Stimulated activated CD4-positive, alpha-beta T cell treated with anti-CD3 and anti-CD28 coated beads, Interleukin-1b, Interleukin-23, amount 100 ng/mL, for 4 hours (primary cell): ENCODE results near the gene CXorf49.
"Not testable (repeated sequence)": the region's sequence is repeated elsewhere in the genome, so short reads cannot be mapped to it uniquely, and the experiment has no call there.

ENCODE experiments used
- DNase-seq, 2 donors: peaks; one replicate each; pipeline ENCODE4 v3.0.0-alpha.2; 2020; ENCODE audit warnings: low read depth in 2 of 2

CXorf49 gene

DNA sequence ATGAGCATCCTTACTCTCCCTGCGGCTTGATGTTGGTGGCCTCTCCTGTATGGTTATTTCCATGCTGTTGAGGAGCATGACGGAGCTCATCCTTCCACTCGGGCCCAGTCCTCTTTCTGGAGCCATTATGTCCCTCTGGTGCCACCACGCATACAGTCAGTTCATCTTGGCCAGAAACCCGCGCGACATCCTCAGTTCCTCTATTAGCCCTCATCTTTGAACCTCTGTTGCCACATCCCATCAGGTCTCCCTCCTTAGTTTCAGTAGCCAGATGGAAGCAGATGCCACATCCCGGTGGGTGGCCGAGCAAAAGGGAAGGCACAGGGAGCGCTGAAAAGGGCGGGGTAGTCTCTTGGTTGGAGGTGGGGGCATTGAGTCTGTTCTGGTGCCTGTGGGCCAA is 46.1 kb downstream of the CXorf49 start:
- DNase-seq, result no peak

DNA sequence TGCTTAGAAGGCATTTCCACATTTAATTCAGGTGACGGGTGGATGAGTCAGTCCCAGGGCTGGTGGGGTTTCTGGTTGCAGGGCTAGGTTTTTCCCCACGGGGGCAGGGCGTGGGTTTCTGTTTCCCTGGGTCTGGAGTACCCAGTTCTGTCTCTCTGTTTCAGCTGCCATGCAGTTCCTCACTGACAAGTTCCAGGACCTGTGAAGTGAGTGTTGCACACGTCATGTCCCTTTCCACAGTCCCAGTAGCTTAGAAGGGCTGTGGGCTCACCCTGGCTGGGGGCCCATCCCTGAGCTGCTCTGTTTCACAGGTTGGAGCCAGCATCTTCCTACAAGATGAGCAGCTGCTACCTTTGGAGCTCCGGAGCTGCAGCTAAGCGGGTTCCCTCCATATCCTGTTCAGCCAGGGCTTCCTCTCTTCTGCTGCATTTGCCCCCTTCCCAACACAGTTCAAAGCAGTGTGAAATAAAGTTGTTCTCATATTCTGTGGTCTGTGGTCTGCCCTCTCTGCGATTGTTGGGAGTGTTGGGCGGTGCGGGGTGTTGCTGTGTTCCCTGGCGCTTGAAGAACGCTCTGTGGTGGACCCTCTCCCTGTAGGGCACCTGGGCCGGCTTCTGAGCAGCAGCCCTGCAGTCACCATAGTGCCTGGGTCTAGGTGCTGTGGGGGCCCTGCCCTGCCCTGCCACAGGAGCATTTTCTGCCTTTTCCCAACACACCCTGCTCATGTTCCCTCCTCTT is 46.9 kb downstream of the CXorf49 start:
- peak; percentile 41 to 53 for DNase-seq

DNA sequence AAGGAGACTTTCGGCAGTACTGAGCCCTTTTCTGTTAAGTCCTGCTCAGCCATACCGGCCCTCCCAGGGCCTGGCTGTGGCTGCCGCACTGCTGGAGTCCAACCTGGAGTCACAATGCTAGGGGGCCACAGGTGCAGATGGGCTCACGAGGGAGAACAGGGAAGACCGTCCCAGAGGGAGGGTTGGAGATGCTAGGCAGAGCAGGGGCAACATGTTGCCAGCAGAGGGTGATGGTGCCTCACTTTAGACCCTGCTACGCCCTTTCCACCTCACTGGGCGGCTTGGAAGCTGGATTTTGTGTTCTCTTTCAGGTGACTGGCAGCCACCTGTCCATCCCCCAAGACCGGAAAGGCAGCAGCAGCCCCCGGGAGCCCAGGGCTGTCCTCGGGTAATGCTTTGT is 48.1 kb downstream of the CXorf49 start:
- not testable (repeated sequence) for DNase-seq

DNA sequence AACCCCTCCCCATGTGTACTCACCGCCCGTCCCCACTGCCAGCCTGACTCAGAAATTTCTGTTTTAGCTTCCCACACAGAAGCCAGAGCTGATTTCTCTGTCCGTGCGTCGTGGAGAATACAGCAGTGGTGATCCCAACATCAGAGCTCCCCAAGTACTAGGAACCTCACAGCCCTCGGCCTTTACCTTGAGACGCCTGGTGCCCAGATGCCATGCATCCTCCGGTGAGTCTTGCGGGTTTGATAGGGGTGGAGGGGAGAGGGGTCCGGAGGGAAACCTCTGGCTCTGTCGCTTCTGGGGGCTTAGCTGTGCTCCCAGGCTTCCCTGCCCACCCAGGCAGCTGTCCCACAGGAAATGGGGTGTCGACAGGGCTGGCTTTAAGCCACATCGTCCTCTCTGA is 48.6 kb downstream of the CXorf49 start:
- DNase-seq, result no peak

DNA sequence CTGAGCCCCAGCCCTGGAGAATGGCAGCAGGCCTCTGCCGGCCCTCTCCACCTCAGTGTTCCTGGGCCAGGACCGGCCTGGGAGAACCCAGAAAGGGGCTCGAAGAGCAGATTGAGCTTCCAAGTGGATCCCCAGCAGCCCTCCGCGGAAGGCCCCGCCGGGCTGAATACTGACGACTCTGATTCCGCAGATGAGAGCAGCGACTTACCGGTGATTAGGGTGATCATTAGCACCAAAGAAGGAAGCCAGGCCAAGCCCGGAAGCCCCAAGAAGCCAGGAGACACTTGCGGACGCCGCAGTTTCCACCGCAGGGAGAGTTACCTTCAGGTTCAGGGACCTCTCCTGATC is 49.9 kb downstream of the CXorf49 start:
- no peak for DNase-seq

DNA sequence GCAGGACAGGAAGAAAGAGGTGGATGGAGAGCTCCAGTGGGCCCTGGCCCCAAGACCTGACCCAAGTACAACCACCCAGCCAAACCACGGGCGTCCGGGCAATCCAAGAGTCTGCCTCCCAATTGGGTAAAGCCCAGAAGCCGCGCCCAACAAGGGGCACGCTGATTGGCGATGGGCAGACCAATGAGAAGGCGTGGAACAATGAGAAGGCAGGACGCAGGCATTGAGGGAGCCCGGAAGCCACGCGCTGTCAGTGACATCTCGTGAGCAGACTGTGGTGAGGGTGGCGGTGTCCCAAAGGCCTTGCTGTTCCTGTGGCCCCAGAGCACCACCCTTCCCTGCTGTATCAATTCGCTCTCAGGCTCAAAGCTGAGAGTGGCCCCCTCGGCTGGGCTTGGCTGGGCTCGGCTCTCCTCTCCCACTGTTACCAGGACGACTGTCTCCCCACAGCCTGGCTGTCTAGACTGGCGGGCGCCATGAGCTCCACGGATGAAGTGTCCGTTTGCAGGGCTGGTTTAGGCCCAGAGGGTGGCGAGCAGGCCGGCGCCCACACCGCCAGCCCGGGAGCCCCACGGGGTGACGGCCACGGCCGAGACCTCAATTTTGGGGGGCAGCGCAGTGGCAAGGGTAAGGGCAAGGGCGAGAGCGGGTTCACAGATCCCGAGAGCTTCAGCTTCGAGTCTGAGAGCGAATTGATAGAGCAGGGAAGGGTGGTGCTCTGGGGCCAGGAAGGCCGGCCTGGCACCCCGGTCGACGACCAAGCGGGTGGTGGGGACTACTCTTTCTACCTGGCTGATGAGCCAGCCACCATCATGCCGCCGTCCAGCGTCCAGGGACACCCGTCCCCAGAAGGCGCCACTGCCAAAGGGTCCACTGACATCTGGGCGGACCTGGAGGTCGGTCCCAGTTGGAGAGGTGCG is 50.5 kb downstream of the CXorf49 start, which contains the start of gene LOC101059915:
TSS of gene LOC101059915 (plus strand) at position 219 of the 920 bp plus-strand sequence.
- DNase-seq, result no peak

DNA sequence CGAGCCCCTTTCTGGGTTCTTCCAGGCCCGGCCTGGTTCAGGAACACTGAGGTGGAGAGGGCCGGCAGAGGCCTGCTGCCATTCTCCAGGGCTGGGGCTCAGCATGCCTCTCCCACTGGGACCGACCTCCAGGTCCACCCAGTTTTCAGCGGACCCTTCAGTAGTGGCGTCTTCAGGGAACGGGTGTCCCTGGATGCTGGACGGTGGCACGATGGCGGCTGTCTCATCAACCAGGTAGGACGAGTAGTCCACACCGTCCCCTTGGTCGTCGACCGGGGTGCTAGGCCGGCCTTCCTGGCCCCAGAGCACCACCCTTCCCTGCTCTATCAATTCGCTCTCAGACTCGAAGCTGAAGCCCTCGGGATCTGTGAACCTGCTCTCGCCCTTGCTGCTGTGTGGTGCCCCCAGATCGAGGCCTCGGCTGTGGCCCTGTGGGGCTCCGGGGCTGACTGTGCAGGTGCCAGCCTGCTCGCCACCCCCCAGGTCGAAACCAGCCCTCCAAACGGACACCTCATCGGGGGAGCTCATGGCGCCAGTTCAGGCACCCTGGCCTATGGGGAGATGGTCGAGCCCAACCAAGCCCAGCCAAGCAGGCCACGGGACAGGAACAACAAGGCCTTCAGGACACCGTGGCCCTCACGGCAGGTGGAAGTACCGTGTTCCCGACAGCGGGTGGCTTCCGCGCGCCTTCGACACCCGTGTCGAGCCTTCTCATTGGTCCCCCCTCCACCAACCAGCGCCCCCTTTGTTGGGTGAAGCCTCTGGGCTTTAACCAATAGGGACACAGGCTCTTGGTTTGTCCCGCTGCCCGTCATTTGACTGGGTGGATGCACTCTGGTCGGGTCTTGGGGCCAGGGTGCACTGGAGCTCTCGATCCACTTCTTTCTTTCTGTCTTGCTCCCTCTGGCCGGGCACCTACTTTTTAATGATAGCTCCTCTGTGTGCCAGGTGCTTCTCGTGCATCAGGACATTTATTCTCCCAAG is 51.6 kb downstream of the CXorf49 start:
- DNase-seq, result no peak

DNA sequence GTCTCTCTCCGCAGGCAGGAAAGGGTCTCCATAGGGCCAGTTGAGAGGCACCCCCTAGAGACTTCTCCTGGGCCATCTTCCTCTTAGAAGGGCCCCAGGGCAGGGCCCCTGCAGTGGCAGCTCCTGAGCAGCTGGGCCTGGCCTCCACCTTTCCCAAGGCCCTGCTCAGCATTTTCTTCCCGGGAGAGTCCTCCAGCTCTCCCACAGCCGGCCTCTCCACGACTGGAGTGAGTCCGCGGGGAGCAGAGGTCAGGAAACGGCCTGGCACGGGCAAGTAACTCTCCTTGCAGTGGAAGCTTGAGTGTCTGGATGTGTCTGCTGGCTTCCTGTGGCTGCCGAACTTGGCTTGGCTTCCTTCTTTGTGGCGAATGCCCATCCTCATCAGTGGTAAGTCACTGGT is 52.3 kb downstream of the CXorf49 start:
- no peak for DNase-seq

DNA sequence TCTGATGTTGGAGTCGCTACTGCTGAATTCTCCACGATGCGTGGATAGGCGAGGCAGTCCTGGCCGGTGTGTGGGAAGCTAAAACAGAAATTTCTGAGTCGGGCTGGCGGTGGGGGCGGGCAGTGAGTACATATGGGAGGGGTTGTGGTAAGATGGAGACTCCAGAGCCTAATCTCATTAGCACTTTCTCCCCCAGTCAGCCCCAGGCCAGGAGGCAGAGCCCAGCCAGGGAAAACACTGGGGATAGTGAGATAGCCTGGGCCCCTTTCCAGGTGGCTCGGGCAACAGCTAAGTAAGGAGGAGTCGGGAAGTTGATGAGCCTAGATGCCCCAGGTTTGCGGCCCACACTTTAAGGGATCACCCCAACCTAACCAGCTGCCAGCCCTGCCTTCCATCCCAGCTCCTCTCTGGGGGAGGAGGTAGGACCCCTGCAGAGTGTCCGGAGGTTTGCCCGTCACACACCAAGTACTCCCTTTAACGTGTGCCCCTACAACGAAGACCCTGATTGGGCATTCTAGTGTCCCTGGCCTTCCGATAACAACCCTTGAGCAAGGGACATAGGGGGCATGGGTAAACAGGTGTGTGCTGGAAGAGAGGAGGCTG is 53.1 kb downstream of the CXorf49 start:
- no peak for DNase-seq
